GM12801 (cell line): Measurements from ENCODE around the gene SLC4A5.

Experiments used
- CTCF ChIP-seq: IDR thresholded peaks from one replicate; pipeline ENCODE4 v1.5.1; 2011; ENCODE audit warnings: control low read depth; ENCODE audit not compliant: insufficient read length; ENCODE audit errors: extremely low read depth

Gene SLC4A5

GRCh38 chr2:74281141-74281975, 61.9 kb downstream of the SLC4A5 start:
- TF ChIP-seq CTCF = no peak

GRCh38 chr2:74278694-74279093, 64.5 kb downstream of the SLC4A5 start:
- TF ChIP-seq CTCF = no peak

- no peak for TF ChIP-seq CTCF
Measured at GRCh38 chr2:74278176-74278575, 65.0 kb downstream of the SLC4A5 start.

GRCh38 chr2:74275228-74275627, 68.0 kb downstream of the SLC4A5 start:
- no peak for TF ChIP-seq CTCF

- no peak for TF ChIP-seq CTCF
Measured at GRCh38 chr2:74269667-74270066, 73.5 kb downstream of the SLC4A5 start.

GRCh38 chr2:74267068-74267467, 76.1 kb downstream of the SLC4A5 start:
- no peak for TF ChIP-seq CTCF

- no peak for TF ChIP-seq CTCF
Measured at GRCh38 chr2:74264281-74264680, 78.9 kb downstream of the SLC4A5 start.
